LHCN-M2 (cell line): ENCODE results near the gene ZBTB44. TPM values are rescaled to one million over a fixed set of nuclear protein-coding genes. Genes with fewer than 3 reads are reported as not detected.

Experiments used
- DNase-seq: peaks from one replicate; pipeline ENCODE4 v3.0.0-alpha.2; 2012; ENCODE audit warnings: low read depth
- total RNA-seq: library from RNA; depleted of rRNA; stranded (reverse); fragments of >200 nt; gene quantifications from 2 replicates; pipeline ENCODE4 v1.2.3, GENCODE V29; 2014

Gene ZBTB44
- total RNA-seq, 1 experiment from 2014 or later = 14.7 TPM

DNA sequence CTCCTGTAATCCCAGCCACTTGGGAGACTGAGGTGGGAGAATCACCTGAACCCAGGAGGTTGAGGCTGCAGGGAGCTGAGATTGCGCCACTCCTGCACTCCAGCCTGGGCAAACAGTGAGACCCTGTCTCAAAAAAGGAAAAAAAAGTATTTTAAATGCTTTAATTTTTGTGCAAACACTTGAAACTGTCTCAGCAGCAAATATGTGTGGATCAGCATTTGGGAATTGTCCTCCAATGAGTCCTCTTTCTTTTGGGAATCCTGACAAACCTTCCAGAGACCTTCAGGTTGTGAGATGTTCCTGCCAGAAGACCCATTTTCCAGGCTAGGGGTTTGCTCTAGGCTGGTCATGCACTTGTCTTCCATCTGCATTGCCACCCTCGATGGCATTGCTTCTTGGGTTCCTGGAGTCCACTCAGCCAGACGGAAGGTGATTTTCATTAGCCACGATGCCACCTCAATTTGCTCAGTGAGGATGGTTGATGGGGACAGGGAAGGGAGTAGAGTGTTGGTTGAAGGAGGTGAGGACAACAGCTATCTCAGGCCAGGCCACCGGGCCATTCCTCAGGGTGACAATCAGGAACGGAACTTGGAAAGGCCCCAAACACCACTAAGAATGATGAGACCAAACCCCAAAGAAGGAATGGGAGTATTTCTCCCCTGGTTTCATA, 99.7 kb downstream of the ZBTB44 start:
- DNase-seq = no peak

DNA sequence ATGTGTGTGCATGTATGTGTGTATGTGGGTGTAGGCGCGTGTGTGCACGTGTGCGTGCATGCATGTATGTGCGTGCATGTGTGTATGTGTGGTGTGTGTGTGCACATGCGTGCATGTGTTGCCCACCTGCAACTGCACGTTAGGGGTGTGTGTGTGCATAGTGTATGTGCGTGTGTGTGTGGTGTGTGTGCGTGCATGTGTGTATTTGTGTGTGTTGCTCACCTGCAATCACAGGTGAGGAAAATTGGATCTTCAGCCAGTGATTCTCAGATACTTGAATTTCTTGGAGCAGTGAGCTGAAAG, 100.8 kb downstream of the ZBTB44 start:
- DNase-seq = no peak

DNA sequence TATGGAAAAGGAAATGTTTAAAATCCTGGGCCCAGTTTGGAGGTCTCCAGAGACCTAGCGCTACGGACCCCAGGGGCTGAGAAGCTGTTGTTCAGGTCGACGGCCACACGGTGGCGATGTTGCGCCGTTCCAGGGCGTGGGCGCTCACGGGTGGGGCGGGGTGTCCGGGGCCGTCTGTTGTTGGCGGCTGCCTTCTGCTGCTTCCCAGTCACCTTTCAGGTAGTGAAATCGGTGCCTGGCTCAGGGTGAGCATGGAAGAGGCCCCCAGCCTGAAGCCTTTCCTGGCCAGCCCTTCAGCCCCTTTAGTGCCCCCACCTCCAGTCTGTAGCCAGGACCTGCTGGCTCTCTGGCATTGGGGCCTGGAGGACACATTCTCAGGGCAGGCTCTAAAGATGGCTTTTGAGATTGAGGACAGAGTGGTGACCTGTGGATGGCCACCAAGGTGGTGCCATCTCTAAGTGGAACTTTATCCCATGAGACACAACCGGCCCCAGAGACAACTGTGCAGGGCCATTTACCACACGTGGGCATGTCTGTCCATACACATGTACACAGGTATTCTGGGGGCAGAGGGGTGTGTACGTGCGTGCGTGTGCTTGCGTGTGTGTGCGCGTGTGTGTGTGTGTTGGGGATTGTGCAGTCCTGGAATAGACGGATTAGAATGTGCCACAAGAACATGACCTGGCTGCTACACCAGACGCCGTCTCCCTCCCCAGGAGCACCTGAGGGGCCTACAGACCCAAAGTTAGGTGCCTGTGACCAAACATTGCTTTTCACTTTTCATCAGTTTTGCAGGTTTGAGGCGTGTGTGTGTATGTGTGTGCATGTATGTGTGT, 101.4 kb downstream of the ZBTB44 start:
- DNase-seq = peak; percentile 8

DNA sequence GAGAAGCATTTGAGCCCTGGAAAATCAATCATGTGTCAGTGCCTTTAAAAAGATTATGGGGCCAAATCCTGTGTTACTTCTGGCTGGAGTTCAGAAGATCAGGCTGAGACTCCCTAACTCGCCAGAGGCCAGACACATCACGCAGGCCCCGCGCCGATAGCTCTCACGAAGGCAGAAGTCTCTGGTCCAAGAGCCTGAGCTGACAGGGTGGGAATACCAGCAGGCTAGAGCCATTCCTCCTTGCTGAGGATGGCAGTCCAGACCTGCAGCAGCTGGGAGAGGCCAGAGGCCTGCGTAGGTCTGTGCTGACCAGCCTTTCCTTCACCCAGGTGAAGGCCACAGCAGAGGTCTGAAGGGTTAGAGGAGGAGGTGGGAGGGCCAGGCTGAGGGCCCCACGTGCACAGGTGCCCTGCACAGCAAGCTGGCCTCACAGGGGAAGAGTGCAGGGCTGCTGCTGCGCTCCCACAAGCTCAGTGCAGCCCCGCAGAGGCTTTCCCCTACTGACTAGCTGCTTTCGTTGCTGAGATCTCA, 102.2 kb downstream of the ZBTB44 start:
- no peak for DNase-seq

DNA sequence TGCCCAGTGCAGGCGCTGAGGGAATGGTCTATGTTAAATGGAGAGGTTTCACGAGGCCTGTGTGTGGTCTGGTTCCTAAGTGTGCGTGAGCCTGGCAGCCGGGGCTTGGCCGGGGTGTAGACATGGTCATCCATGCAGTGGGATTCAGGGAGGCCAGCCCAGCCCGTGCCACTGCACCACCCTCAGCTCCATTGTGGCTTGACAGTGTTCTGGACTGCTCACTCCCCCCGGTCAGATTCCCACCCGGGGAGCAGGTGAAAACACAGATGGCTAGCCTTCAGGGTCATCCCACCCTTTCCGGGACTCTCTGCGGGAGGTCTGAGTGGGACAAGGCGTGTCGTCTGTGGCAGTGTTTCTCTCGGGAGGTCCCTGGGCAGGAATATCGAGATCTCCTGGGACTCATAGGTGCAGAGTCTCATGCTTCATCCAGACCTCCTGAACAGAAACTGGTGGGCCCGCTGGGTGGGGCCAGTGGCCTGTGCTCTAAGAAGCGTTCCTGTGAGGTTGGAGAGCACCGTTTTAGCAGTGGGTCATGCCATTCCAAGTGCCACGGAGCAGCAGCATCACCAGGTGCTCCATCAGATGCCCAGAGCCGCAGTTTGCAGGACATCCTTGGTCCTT, 102.8 kb downstream of the ZBTB44 start:
- DNase-seq = no peak

DNA sequence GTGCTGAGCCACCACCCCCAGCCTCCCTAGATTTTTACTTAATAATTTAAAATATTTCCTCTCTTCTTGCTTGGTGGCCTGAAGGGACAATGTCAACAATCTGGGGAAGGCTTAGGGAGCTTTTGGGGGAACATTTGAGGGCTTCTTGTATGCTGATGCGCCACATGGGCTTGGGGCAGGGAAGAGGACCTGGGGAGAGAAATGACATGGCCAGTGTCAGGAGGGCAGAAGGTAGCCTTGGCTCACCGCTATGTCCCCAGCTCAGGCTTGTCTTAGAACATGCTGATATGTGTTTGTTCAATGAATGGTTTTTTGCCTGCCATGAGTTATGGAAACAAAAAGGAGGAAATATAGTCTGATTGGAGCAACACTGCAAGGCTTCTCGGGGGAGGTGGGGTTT, 103.6 kb downstream of the ZBTB44 start:
- no peak for DNase-seq

DNA sequence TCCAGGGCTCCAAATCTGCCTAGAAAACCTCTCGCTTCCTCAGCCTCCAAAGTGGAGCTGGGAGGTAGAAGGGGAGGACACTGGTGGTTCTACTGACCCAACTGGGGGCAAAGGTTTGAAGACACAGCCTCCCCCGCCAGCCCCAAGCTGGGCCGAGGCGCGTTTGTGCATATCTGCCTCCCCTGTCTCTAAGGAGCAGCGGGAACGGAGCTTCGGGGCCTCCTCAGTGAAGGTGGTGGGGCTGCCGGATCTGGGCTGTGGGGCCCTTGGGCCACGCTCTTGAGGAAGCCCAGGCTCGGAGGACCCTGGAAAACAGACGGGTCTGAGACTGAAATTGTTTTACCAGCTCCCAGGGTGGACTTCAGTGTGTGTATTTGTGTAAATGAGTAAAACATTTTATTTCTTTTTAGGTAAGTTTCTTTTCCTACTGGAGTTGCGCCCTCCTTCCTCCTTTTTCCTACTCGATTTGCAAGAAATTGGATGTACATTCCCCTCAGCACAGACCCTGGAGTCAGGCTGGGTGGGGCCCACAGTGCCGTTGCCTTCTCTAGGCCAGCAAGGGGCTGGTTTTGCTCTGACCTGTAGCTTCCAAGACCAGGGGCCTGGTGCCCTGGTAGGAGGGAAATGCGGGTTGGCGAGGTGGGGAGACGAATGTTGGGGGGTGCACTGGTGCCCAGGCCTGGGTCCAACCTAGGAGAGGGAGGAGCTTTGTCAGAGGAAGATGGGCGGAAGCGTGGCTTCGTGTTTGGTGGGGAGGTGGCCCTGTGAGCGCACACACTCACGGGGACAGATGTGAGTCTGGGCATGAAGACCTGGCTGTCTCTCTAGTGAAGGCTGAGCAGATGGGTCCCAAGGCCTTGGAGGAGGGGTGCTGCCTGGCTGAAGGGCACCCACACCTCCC, 104.5 kb downstream of the ZBTB44 start:
- DNase-seq = no peak

DNA sequence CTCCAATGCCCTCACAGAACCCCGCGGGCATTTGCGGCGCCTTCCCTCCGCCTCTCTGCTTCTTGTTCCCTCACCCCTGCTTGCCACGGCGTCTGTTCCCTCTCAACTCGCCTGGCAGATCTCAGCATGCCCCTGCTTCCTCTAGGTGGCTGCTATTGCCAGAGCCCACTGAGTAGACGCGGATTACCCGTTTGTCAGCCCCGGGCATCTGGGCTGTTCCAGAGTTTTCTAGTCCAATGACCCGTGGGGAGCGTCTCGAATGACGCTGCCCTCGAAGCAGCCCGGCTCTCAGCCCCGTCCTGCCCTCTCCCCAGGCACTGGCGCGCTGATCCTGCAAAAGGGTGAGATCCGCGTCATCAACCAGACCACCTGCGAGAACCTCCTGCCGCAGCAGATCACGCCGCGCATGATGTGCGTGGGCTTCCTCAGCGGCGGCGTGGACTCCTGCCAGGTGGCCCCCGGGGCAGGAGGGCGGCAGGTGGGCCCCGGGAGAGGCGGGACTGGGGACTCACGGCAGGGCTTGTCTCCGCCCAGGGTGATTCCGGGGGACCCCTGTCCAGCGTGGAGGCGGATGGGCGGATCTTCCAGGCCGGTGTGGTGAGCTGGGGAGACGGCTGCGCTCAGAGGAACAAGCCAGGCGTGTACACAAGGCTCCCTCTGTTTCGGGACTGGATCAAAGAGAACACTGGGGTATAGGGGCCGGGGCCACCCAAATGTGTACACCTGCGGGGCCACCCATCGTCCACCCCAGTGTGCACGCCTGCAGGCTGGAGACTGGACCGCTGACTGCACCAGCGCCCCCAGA, 105.4 kb downstream of the ZBTB44 start:
- no peak for DNase-seq

DNA sequence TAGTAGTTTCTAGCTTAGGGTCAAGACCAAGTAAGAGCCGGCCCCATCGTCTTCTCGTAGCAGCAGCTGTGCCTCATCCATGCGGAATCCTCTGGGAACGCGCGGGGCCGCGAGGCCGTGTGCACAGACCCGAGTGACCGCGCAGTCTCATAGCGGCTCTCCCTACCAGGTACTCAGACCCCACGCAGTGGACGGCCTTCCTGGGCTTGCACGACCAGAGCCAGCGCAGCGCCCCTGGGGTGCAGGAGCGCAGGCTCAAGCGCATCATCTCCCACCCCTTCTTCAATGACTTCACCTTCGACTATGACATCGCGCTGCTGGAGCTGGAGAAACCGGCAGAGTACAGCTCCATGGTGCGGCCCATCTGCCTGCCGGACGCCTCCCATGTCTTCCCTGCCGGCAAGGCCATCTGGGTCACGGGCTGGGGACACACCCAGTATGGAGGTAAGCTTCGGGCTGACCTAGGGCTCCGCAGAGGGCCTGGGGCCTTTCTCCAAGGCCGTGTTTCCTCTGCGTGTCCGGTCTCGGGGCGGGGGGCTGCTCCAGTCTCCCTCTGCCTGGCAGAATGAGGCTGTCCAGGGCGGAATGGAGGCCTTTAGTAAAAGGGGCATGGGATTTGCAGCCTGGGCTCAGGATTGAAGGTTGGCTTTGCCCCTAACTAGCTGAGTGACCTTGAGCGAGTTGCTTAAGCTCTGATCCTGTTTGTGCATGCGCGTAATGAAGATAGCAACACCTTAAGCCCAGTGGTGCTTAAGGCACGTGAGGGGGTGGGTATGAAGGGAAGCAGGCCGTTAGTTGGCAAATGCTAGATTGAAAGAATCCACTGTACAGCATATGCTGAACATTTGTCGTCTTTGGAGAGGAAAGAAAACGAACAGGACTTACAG, 106.2 kb downstream of the ZBTB44 start:
- no peak for DNase-seq

DNA sequence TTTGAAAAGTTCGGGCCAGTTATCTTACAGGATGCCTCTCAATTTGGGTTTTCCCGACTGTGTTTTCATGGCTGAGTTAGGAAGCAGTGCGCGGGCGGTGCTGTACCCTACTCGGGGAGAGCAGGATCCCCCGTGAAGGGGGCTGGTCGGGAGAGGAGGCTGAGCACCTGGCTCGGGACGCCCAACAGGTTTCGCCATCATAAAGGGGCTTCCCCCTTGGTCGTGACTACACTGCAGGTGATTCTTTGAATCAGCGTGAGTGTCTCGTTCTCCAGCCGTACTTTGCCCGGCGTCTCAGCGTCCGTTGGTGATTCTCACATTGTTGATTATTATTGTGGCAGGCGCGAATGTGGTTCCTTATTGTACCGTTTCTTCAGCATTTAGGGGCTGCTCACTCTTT, 108.6 kb downstream of the ZBTB44 start:
- DNase-seq = no peak

DNA sequence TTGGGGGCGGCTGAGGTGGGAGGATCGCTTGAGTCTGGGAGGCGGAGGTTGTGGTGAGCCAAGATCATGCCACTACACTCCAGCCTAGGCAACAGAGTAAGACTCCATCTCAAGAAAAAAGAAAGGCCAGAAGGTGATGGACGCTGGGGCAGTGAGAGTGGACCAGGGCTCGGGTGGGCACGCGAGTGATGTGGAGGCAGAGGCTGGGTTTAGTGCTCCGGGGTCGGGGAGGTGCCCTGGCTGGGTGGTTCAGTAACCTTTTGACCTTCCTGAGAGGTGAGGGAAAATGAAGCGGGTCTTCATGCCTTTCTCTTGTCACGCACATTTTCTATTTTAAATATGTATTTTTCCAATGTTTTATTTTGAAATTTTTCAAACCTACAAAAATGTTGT, 110.0 kb downstream of the ZBTB44 start:
- no peak for DNase-seq

DNA sequence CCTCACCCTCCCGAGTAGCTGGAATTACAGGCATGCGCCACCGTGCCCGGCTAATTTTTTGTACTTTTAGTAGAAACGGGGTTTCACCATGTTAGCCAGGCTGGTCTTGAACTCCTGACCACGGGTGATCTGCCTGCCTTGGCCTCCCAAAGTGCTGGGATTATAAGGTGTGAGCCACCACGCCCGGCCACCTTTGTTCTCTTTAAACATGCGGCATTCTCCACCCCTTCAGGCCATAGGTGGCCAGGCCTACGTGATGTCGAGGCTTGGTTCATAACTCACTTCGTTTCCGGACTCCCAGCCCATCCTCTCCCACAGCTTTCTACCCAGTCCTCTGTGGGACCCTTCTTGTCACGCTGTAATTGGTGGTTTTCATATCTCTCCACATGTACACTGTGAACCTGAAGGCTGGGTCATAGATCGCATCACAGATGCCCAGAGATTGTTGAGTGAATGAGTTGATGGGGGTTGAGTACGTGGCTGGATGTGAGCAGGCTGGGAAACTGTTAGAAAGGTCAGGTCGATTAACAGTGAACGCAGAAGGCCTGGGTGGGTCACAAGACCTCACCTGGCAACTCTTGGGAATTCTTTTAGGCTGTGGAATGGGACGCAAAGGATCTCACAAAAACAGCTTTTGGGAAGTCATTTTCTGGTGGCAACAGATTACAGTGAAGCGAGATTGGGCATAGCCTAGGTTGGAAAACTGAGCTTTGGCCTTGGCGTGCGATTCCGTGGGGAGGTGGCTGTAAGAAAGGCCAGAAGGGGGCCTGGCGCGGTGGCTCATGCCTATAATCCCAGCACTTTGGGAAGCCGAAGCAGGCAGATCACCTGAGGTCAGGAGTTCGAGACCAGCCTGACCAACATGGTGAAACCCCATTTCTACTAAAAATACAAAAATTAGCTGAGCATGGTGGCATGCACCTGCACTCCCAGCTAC, 110.7 kb downstream of the ZBTB44 start:
- no peak for DNase-seq

DNA sequence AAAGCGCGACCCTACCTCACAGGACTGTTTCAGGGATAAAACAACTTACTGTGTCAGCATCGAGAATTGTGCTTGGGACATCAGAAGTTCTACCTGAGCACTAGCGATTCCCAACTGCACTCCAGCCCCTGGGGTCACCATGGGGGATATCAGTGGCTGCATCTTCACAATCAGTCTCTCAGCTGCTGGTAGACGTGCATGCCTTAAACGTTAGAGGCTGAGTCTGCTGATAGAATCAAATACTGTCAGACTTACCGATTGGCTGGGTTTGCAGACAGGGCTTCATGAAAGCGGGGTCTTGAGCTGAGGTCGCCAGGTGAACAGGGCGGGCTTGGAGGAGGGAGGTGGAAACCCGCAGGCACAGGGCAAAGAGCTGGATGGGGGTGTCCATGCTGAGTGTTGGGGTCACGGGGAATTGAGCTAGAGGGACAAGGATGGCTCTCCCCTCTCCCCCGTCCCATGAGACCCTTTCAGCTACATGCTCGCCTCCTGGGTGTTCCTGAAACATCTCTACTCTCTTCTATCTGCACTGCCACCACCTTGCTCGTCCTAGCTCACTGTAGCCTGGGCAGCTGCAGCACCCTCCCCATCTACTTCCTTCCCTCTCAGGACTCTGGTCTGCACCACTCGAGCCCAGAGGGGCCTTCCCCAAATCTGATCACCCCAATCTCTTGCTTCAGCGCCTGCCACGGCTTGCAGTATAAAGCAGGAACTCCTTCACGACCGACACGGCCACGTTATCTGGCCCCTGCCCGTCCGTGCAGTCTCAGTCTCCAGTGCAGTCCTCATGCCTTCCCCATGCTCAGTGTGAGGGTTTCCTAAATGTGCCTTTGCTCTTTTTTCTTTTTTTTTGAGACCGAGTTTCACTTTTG, 111.7 kb downstream of the ZBTB44 start:
- DNase-seq = no peak

DNA sequence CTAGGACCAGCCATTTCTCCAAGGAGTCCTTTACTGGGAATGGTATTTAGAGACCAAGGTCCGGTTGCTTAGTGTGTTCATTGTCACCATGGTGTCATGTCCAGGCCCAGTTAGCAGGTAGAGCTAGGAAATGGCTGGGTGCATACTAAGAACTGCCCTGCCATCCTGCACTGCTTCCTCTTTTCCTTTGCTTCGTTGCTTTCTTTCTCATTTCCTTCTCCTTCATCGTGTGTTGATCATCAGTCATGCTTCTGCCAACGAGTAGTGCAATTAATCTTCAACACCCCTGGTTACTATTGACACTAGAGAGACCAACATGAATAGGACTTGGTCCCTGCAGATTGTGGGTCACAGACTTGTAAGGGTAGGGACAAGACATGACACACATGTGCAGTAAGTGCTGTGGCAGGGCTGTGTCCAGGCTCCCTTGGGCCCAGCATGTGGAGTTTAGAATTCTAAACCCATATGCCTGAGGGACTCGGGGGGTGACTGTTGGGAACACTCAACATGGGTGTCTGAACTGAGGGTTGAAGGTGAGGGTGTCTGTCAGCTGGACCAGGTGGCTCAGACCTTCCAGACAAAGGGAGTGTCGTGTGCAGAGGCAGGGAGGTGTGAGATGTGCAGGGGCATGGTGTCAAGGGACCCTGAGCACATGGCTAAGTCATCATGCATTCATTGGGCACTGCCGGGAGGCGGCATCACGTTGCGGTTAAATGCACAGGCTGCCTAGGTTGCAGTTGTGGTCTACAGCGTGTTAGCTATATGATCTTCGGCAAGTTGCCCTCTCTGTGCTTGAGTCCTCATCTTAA, 112.5 kb downstream of the ZBTB44 start:
- DNase-seq = no peak

DNA sequence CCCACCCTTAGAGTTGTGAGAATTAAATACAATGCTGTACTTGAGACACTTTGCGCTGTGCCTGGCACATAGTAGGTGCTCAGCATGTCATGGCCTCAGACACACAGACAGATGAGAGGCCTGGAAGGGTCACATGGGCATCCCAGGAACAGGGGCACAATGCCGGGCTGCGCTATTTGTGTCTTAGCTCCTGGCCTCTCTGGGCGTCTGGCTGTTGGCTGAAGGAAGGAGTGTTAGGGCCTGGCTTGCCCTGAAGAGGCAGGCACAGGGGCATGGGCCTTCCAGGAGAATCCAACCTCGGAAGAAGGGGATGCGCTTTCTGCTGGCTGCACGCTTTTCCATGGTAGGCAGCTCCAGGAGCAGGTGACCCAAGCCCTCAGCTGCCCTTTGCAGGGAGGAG, 113.7 kb downstream of the ZBTB44 start:
- DNase-seq = no peak

DNA sequence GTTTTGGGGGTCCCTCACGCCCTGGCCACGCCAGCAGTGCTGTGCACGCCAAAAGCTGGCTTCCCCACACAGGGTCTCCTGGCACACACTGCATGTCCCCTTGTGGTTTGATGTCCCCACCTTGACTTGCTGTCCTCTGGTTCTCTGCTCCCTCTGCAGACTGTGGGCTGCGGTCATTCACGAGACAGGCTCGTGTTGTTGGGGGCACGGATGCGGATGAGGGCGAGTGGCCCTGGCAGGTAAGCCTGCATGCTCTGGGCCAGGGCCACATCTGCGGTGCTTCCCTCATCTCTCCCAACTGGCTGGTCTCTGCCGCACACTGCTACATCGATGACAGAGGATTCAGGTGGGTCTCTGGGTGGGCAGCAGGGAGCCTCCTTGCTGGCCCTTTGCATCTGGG, 114.9 kb downstream of the ZBTB44 start:
- DNase-seq = no peak

DNA sequence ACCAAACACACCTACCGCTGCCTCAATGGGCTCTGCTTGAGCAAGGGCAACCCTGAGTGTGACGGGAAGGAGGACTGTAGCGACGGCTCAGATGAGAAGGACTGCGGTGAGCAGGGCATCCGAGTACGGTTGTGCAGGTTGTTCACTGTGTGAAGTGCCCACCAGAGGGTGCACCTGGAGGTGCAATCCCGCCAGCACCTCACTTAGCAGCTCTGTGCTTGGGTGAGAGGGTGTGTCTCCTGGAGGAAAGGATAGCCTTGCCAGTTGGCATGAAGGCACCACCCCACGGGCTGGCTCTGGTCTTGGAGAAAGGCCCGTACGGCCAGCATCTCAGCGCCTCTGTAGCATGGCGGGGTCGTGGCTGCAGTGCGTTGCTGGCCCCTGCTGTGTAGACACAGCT, 115.8 kb downstream of the ZBTB44 start:
- no peak for DNase-seq
